Measurements from ENCODE around the gene LTB4R2.

LTB4R2 gene, protein sequence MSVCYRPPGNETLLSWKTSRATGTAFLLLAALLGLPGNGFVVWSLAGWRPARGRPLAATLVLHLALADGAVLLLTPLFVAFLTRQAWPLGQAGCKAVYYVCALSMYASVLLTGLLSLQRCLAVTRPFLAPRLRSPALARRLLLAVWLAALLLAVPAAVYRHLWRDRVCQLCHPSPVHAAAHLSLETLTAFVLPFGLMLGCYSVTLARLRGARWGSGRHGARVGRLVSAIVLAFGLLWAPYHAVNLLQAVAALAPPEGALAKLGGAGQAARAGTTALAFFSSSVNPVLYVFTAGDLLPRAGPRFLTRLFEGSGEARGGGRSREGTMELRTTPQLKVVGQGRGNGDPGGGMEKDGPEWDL

DNA sequence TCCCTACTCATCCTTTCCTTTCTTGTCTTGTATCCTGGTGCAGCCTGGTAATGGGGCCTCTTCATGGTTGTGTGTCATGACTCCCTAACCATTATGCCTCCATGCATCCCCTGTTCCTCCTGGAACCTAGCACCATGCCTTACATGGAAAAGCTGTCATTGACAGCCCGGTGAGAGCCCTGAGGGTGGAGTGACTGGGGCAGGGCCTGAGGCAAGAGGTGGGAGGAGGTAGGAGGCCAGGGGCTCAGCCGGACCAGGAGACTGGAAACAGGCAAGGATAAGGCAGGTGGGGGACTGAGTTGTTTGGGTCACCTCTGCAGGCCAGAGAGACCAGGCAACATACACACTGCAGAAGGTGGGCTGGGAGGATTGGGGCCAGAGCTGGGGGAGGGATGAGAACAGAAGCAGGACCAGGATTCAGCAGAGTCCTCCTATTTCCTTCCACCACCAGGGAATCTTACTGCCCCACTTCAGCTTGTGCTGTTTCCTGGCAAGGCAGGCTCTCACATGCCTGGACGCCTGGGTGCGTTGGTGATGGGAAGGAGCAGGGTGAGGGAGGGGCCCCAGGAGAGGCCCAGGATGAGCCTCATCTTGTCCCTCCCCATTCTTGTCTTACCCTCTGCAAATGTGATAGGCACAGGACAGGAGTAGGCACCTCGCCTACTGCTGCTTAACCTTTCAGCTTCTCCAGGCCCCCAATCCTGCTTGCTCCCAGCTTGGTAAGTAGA is at the start of gene LTB4R2:
Gene LTB4R2 (plus strand): TSS at position 603 of the 727 bp plus-strand sequence. CDS start 525 bp downstream, outside the sequence.
- Histone ChIP-seq H3K27me3 (replicated peaks; ENCODE audit: control insufficient read depth, insufficient read depth, low read length) (no peaks in the 10 kb centered on the region), H3K4me3 (ENCODE audit: low read length) (peak within 1 kb of the TSS; percentile 68)
- DNase-seq (ENCODE audit: low read depth), result no peak

DNA sequence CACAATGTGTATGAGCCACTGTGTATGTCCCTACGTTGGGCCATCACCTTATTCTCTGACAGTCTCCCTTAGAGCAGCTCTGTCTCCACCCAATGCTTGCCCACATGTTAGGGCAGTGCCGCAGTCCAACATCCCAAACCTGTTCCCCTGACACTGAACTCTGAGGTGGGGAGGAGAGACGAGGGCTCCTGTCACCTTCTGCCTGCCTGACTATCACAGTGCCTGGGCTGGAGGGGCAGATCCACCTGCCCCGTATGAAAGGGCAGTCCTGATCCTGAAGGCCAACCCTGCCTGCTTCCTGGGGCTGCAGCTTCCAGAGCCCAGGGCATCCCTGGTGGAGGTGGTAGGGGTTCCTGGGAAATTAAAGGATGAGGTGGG is 49.2 kb upstream of the LTB4R2 start:
- H3K27me3 ChIP-seq (replicated peaks; ENCODE audit: control insufficient read depth, insufficient read depth, low read length), result no peaks in the 10 kb centered on the region
- no peak for DNase-seq (ENCODE audit: low read depth)
- peaks cover 7% of the 10 kb centered on the region for H3K36me3 ChIP-seq (ENCODE audit: control insufficient read depth, insufficient read depth, low read length, severe bottlenecking)
- H3K4me1 ChIP-seq (ENCODE audit: control insufficient read depth, insufficient read depth, low read length), result peaks cover 10% of the 10 kb centered on the region
- H3K9ac ChIP-seq (ENCODE audit: low read length), result no peak overlapping the region
- no peaks in the 10 kb centered on the region for H3K9me3 ChIP-seq (ENCODE audit: control insufficient read depth, low read length)
- no peak overlapping the region for H3K4me3 ChIP-seq (ENCODE audit: low read length)

More for the DNA sequence above, at the start of gene LTB4R2:
- H3K9me3 ChIP-seq (ENCODE audit: control insufficient read depth, low read length), result no peaks in the 10 kb centered on the region
- H3K36me3 ChIP-seq (ENCODE audit: control insufficient read depth, insufficient read depth, low read length, severe bottlenecking), result peaks cover 24% of the 10 kb centered on the region
- H3K4me1 ChIP-seq (ENCODE audit: control insufficient read depth, insufficient read depth, low read length), result peaks cover 22% of the 10 kb centered on the region
- peak within 1 kb of the TSS; percentile 54 for H3K9ac ChIP-seq (ENCODE audit: low read length)

DNA sequence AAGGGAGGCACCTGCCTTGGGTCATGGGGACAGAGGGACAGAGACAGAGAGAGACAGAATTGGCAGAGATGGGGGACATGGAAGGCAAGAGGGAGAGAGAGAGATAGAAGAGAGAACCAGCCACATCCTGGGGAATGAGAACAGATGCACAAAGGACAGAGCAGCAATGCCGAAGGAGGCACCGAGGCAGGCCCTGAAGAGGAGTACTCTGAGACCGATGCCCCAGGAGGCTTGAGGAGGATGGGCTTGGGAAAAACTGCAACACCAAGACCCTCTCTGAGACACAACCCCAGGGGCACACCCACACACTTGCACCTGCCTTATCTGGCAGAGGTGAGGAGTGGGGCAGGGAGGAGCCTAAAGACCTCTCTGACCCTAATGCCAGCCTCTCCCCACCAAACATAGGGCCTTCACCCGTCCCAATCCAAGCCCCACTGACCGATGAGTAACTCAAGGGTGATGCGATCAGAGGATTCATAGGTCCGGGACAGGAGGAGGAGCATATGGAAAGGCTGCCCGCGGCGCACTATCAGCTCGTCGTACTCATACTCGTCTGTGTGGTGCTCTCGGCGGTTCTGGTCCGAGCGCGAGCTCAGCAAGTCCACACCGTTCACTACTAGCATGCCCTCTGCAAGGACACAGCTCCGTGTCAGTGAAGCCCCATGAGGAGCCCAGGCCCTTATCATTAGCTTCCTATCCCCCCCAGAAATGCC is 48.5 kb upstream of the LTB4R2 start:
- Histone ChIP-seq H3K4me3 (ENCODE audit: low read length) (no peak overlapping the region), H3K9ac (ENCODE audit: low read length) (no peak overlapping the region), H3K9me3 (ENCODE audit: control insufficient read depth, low read length) (no peaks in the 10 kb centered on the region), H3K27me3 (replicated peaks; ENCODE audit: control insufficient read depth, insufficient read depth, low read length) (no peaks in the 10 kb centered on the region), H3K4me1 (ENCODE audit: control insufficient read depth, insufficient read depth, low read length) (peaks cover 10% of the 10 kb centered on the region), H3K36me3 (ENCODE audit: control insufficient read depth, insufficient read depth, low read length, severe bottlenecking) (peaks cover 12% of the 10 kb centered on the region)
- no peak for DNase-seq (ENCODE audit: low read depth)

DNA sequence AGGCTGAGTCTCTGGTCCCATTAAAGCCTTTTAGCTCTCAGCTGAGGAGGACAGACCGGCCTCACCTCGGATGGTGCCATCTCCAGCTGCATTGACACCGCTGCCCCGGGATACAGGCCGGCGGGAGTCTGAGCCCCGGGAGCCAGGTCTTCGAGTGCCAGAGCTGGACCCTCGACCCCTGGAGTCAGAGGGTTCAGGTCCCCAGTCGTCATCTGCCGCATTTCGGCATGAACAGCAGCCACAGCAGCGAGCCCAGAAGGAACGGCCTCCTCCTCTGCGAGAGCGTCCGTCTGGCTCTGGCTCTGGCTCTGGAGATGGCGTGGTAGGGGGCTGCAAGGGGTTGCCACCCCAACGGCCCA is 48.0 kb upstream of the LTB4R2 start:
- H3K27me3 ChIP-seq (replicated peaks; ENCODE audit: control insufficient read depth, insufficient read depth, low read length), result no peaks in the 10 kb centered on the region
- H3K36me3 ChIP-seq (ENCODE audit: control insufficient read depth, insufficient read depth, low read length, severe bottlenecking), result peaks cover 17% of the 10 kb centered on the region
- no peaks in the 10 kb centered on the region for H3K9me3 ChIP-seq (ENCODE audit: control insufficient read depth, low read length)
- H3K4me1 ChIP-seq (ENCODE audit: control insufficient read depth, insufficient read depth, low read length), result peaks cover 10% of the 10 kb centered on the region
- H3K4me3 ChIP-seq (ENCODE audit: low read length), result no peak overlapping the region
- no peak overlapping the region for H3K9ac ChIP-seq (ENCODE audit: low read length)
- DNase-seq (ENCODE audit: low read depth), result no peak

DNA sequence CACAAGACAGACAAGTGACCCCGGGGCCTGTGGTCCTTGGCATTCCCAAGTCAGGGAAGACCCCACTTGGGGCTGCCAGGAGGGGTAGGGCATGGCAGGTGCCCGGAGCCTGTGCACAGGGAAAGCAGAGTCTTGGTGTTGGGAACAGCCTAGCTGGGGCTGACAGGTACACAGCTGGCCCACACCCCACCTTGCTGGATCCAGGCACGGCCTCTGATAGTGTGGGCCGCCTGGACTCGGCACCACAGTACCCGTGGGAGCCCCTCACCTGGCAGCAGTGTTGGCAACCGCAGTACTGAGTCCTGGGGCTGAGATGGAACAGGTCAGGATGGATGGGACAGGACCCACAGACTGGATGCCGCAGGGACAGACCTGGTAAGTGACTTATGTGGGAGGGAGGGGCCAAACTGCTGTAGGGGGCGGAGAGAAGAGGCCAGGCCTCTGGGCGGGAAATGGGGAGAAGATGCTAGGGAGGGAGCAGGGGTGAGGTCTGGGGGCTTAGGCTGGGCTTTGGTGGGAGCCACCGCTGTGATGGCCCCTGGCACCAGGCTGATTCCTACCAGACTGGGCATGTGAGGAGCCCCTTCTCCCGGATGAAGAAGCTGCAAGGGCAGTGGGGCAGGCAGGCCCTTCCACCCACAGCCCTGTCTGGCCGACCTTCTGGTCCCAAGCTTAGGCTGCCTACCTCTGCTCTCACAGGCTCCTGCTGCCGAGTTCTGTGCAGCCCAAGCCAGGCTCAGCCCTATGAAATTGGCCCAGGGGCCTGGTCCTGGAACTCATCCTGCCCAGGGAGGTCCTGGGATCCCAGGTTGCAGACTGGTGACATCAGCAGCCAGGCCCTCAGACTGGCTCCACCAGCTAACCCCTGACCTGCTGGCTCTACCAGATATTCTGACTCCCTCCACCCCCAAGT is 46.9 kb upstream of the LTB4R2 start, which contains the start of gene TGM1:
Gene TGM1 (minus strand): TSS at position 357 of the 913 bp plus-strand sequence. CDS start 825 bp downstream, outside the sequence.
- H3K36me3 ChIP-seq (ENCODE audit: control insufficient read depth, insufficient read depth, low read length, severe bottlenecking), result peaks cover 28% of the 10 kb centered on the region
- no peak for DNase-seq (ENCODE audit: low read depth)
- no peak within 1 kb of the TSS for H3K9ac ChIP-seq (ENCODE audit: low read length)
- H3K4me3 ChIP-seq (ENCODE audit: low read length), result no peak within 1 kb of the TSS
- no peaks in the 10 kb centered on the region for H3K9me3 ChIP-seq (ENCODE audit: control insufficient read depth, low read length)
- peaks cover 10% of the 10 kb centered on the region for H3K4me1 ChIP-seq (ENCODE audit: control insufficient read depth, insufficient read depth, low read length)
- no peaks in the 10 kb centered on the region for H3K27me3 ChIP-seq (replicated peaks; ENCODE audit: control insufficient read depth, insufficient read depth, low read length)

DNA sequence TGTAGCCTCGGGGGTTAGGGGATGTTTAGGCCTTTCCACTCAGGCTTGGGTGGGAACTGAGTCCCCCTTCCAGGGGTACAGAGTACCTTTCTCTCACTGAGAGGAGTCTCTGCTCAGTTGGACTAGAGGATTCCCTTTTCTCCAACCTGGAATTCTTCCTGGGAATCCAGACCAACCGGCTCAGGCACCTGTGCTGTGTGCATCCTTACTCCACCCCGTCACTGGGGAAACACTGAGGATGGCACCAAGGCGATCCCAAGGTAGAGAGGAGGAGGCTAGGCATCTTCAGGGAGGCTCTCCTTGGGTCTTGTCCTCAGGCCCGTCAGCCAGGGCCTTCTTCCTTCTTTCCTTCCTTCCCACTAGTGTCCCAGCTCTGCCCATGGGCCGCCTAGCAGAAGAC is 46.1 kb upstream of the LTB4R2 start:
- no peaks in the 10 kb centered on the region for H3K9me3 ChIP-seq (ENCODE audit: control insufficient read depth, low read length)
- no peak overlapping the region for H3K9ac ChIP-seq (ENCODE audit: low read length)
- peaks cover 8% of the 10 kb centered on the region for H3K4me1 ChIP-seq (ENCODE audit: control insufficient read depth, insufficient read depth, low read length)
- H3K4me3 ChIP-seq (ENCODE audit: low read length), result no peak overlapping the region
- no peaks in the 10 kb centered on the region for H3K27me3 ChIP-seq (replicated peaks; ENCODE audit: control insufficient read depth, insufficient read depth, low read length)
- peaks cover 34% of the 10 kb centered on the region for H3K36me3 ChIP-seq (ENCODE audit: control insufficient read depth, insufficient read depth, low read length, severe bottlenecking)
- no peak for DNase-seq (ENCODE audit: low read depth)

DNA sequence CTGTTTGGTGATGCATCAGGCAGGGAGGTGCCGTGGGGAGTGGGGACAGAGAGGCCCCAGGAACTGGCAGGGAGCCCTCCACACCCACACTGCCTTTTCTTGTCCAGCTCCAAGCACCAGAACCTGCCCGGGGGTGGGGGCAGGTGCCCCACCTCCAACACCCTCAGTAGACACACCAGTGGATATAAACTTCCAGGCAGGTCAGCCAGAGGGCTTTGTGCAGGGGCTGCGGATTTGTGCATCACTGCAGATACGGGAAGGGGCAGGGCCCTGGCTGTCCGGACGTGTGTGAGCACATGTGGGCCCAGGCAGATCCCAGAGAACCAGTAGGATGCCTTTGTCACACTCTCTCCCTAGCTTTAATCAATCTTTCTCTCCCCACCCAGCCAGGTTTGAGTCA is 45.6 kb upstream of the LTB4R2 start:
- H3K36me3 ChIP-seq (ENCODE audit: control insufficient read depth, insufficient read depth, low read length, severe bottlenecking), result peaks cover 38% of the 10 kb centered on the region
- H3K9ac ChIP-seq (ENCODE audit: low read length), result no peak overlapping the region
- no peaks in the 10 kb centered on the region for H3K27me3 ChIP-seq (replicated peaks; ENCODE audit: control insufficient read depth, insufficient read depth, low read length)
- no peaks in the 10 kb centered on the region for H3K9me3 ChIP-seq (ENCODE audit: control insufficient read depth, low read length)
- H3K4me1 ChIP-seq (ENCODE audit: control insufficient read depth, insufficient read depth, low read length), result peaks cover 3% of the 10 kb centered on the region
- DNase-seq (ENCODE audit: low read depth), result no peak
- no peak overlapping the region for H3K4me3 ChIP-seq (ENCODE audit: low read length)

DNA sequence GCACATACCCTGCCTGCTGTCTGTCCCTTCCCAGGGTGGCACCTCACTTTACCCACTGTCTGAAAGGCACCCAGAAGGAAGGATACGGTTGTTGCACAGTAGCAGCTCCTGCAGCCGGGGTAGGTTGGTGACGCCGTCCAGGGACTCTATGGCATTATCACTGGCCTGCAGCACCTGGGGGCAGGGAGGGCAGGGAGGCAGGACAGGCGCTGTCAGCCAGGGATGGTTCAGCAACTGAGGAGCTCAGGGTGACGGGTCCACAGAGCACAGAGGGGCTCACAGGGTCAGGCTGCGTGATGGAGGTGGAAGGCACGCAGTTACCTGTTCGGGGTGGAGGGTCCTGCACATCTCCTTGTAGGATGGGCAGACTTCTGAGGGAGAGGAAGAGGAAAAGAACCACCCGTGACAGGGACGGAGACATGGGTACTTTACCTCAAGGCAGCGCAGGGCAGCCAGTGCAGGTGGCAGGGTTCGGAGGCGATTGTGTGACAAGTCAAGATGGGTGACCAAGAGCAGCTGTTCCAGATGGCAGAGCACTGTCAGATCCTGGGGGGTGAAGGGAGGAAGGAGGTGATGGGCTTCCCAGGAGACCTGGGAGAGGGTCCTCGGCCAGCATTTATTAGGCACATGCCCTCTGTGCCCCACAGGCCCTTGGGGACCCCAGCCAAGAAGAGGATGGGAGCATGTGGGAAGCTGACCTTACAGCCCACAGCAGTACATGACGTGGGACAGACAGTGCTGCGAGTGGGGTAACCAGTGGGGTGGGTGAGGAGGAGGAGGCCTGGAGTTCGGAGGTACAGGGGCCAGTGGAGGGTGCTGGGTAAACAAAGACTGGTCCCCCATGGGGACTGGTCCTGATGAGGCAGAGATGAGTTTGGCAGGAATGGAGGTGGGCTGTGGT is 43.3 kb upstream of the LTB4R2 start:
- Histone ChIP-seq H3K4me1 (ENCODE audit: control insufficient read depth, insufficient read depth, low read length) (peaks cover 5% of the 10 kb centered on the region), H3K9me3 (ENCODE audit: control insufficient read depth, low read length) (no peaks in the 10 kb centered on the region), H3K4me3 (ENCODE audit: low read length) (no peak overlapping the region), H3K27me3 (replicated peaks; ENCODE audit: control insufficient read depth, insufficient read depth, low read length) (no peaks in the 10 kb centered on the region), H3K36me3 (ENCODE audit: control insufficient read depth, insufficient read depth, low read length, severe bottlenecking) (peaks cover 44% of the 10 kb centered on the region), H3K9ac (ENCODE audit: low read length) (no peak overlapping the region)
- DNase-seq (ENCODE audit: low read depth), result no peak

DNA sequence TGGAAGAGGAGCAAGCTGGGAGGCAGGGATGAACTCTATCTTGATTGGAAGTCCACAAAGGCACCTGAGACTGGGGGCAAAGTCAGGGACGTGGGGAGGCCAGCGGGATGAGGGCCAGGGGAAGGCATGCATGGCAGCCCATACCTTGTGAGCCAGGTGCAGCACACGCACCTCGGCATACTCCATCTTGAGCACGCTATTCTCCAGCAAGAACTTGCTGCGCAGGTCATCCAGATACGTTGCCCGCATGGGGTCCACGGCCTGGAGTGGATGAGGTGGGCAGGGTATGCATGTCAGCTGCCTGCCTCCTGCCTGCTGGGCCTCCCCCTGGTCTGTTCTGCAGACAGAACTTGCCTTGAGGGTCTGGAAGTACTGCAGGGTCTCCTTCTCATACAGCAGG is 42.4 kb upstream of the LTB4R2 start:
- Histone ChIP-seq H3K9me3 (ENCODE audit: control insufficient read depth, low read length) (no peaks in the 10 kb centered on the region), H3K36me3 (ENCODE audit: control insufficient read depth, insufficient read depth, low read length, severe bottlenecking) (peaks cover 44% of the 10 kb centered on the region), H3K4me1 (ENCODE audit: control insufficient read depth, insufficient read depth, low read length) (peaks cover 10% of the 10 kb centered on the region), H3K27me3 (replicated peaks; ENCODE audit: control insufficient read depth, insufficient read depth, low read length) (no peaks in the 10 kb centered on the region), H3K4me3 (ENCODE audit: low read length) (no peak overlapping the region), H3K9ac (ENCODE audit: low read length) (no peak overlapping the region)
- DNase-seq (ENCODE audit: low read depth), result no peak

DNA sequence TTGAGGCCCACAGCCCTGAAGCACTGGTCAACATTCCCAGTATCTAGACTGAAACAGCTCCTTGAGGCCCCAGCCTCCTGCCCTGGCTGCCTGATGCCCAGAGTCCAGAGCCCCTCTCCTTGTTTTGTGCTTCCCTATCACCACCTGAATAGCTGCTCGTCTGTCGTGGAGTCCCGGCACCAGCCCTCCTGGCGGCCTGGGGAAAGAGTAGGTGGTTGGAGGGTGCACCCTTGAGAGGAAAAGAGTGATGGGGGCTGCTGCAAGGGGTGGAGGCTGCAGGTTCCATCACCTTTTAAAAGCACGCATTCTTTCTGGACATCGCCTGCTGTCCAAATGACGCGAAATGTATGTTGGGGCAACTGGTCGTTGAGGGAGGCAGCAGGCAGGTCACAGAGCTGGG is 41.7 kb upstream of the LTB4R2 start:
- H3K27me3 ChIP-seq (replicated peaks; ENCODE audit: control insufficient read depth, insufficient read depth, low read length), result no peaks in the 10 kb centered on the region
- H3K9ac ChIP-seq (ENCODE audit: low read length), result no peak overlapping the region
- H3K4me1 ChIP-seq (ENCODE audit: control insufficient read depth, insufficient read depth, low read length), result peaks cover 10% of the 10 kb centered on the region
- H3K9me3 ChIP-seq (ENCODE audit: control insufficient read depth, low read length), result no peaks in the 10 kb centered on the region
- H3K36me3 ChIP-seq (ENCODE audit: control insufficient read depth, insufficient read depth, low read length, severe bottlenecking), result peaks cover 44% of the 10 kb centered on the region
- H3K4me3 ChIP-seq (ENCODE audit: low read length), result no peak overlapping the region
- DNase-seq (ENCODE audit: low read depth), result no peak

Measured in adipocyte (in vitro differentiated cells).